Endothelial cell of umbilical vein (primary cell): ENCODE data around the gene HPX.

Source experiments
- CTCF ChIP-seq, 2 donors: IDR thresholded peaks; 1 replicate in 1 of 2; 2 replicates in 1 of 2; pipeline ENCODE4 v1.5.1; 2011; ENCODE audit warnings: low read length in 2 of 2, mild to moderate bottlenecking in 2 of 2, moderate library complexity in 2 of 2, control low read depth in 1 of 2, inconsistent platforms in 1 of 2, low read depth in 1 of 2; ENCODE audit not compliant: insufficient read depth in 1 of 2; ENCODE audit errors: extremely low read depth in 1 of 2
- EZH2 ChIP-seq: IDR thresholded peaks from 2 replicates; pipeline ENCODE4 v1.6.1; 2012; ENCODE audit warnings: borderline replicate concordance, low read depth, mild to moderate bottlenecking, moderate library complexity, low read length, inconsistent platforms; ENCODE audit not compliant: severe bottlenecking
- MYC ChIP-seq: IDR thresholded peaks from one replicate; pipeline ENCODE4 v1.6.1; 2011; ENCODE audit warnings: mild to moderate bottlenecking, low read depth, low read length
- POLR2A ChIP-seq: IDR thresholded peaks from 2 replicates; pipeline ENCODE4 v1.6.1; 2012; ENCODE audit warnings: low read depth, mild to moderate bottlenecking, control low read depth, low read length
- POLR2AphosphoS5 ChIP-seq: IDR thresholded peaks from 2 replicates; pipeline ENCODE4 v1.6.1; 2012; ENCODE audit warnings: low read depth, mild to moderate bottlenecking, control low read depth, low read length, moderate library complexity; ENCODE audit not compliant: insufficient read depth

- no peak for TF ChIP-seq CTCF (IDR thresholded peaks at IDR 0.05; ENCODE audit: extremely low read depth in 1 of 2, insufficient read depth in 1 of 2, low read depth in 1 of 2, low read length in 2 of 2)
- TF ChIP-seq POLR2AphosphoS5, result no peak
- no peak for TF ChIP-seq EZH2
- TF ChIP-seq POLR2A, result no peak
- TF ChIP-seq MYC, result no peak
These were observed 14.3 kb upstream of the HPX start for GRCh38 chr11:6455070-6455469.
